HS-5 (cell line): Measurements from ENCODE around the gene ACTL8.
A peak's percentile ranks its signal among the peaks of the same experiment; 100 is the strongest.

ENCODE experiments used
- DNase-seq: peaks from one replicate; pipeline ENCODE4 v3.0.0-alpha.2; 2012; ENCODE audit warnings: low read depth

The ACTL8 gene

GRCh38 chr1:17875882-17876280, 120.7 kb downstream of the ACTL8 start:
- DNase-seq = peak; percentile 29
